H9 (cell line): ENCODE measurements around the gene RET. TPM values are rescaled to one million over a fixed set of nuclear protein-coding genes. Genes with fewer than 3 reads are reported as not detected.

Experiments used
- DNase-seq: peaks from one replicate; pipeline ENCODE4 v3.0.0-alpha.2; 2017
- H2AFZ ChIP-seq: one replicate; pipeline ENCODE4 v1.6.1; 2013; ENCODE audit warnings: mild to moderate bottlenecking, low read length, control low read depth, moderate library complexity
- H2AK5ac ChIP-seq: 2 replicates; pipeline ENCODE4 v1.6.1; 2013; ENCODE audit warnings: low read length, control low read depth, mixed read lengths; ENCODE audit not compliant: insufficient read length
- H2BK120ac ChIP-seq: one replicate; pipeline ENCODE4 v1.6.1; 2013; ENCODE audit warnings: low read depth, mild to moderate bottlenecking, low read length, control low read depth, inconsistent platforms; ENCODE audit not compliant: poor library complexity, severe bottlenecking
- H2BK12ac ChIP-seq: 2 replicates; pipeline ENCODE4 v1.6.1; 2013; ENCODE audit warnings: low read length, control low read depth, mixed read lengths, low read depth; ENCODE audit not compliant: insufficient read length
- H2BK15ac ChIP-seq: 2 replicates; pipeline ENCODE4 v1.6.1; 2013; ENCODE audit warnings: low read depth, low read length, control low read depth
- H2BK20ac ChIP-seq: one replicate; pipeline ENCODE4 v1.6.1; 2013; ENCODE audit warnings: low read depth, mild to moderate bottlenecking, low read length, control low read depth, inconsistent platforms; ENCODE audit not compliant: poor library complexity, severe bottlenecking
- H2BK5ac ChIP-seq: 2 replicates; pipeline ENCODE4 v1.6.1; 2013; ENCODE audit warnings: low read length, control low read depth, mixed read lengths; ENCODE audit not compliant: insufficient read length
- H3K14ac ChIP-seq: 2 replicates; pipeline ENCODE4 v1.6.1; 2013; ENCODE audit warnings: low read length, control low read depth; ENCODE audit not compliant: insufficient read depth
- H3K18ac ChIP-seq: 2 replicates; pipeline ENCODE4 v1.6.1; 2013; ENCODE audit warnings: low read depth, mild to moderate bottlenecking, mixed read lengths, low read length, control low read depth; ENCODE audit not compliant: insufficient read length
- H3K23ac ChIP-seq: 2 replicates; pipeline ENCODE4 v1.6.1; 2013; ENCODE audit warnings: low read length, control low read depth, mixed read lengths, low read depth; ENCODE audit not compliant: insufficient read length
- H3K23me2 ChIP-seq: 2 replicates; pipeline ENCODE4 v1.6.1; 2013; ENCODE audit warnings: low read depth, mild to moderate bottlenecking, mixed read lengths, low read length, control low read depth; ENCODE audit not compliant: insufficient read length, poor library complexity, severe bottlenecking
- H3K27ac ChIP-seq: 2 replicates; pipeline ENCODE4 v1.5.1; 2013; ENCODE audit warnings: low read length, control low read depth, mixed read lengths, low read depth; ENCODE audit not compliant: insufficient read length
- H3K27me3 ChIP-seq: 2 replicates; pipeline ENCODE4 v1.6.1; 2013; ENCODE audit warnings: low read length, control low read depth, inconsistent platforms; ENCODE audit not compliant: insufficient read depth
- H3K4ac ChIP-seq: 2 replicates; pipeline ENCODE4 v1.6.1; 2013; ENCODE audit warnings: low read depth, mild to moderate bottlenecking, control low read depth, inconsistent platforms, low read length, moderate library complexity
- H3K4me1 ChIP-seq: 2 replicates; pipeline ENCODE4 v1.6.1; 2013; ENCODE audit warnings: low read length, control low read depth, inconsistent platforms; ENCODE audit not compliant: insufficient read depth
- H3K4me2 ChIP-seq: 2 replicates; pipeline ENCODE4 v1.6.1; 2013; ENCODE audit warnings: low read length, control low read depth, mixed read lengths; ENCODE audit not compliant: insufficient read length, insufficient read depth
- H3K56ac ChIP-seq: 2 replicates; pipeline ENCODE4 v1.6.1; 2013; ENCODE audit warnings: low read depth, mild to moderate bottlenecking, mixed read lengths, low read length, control low read depth; ENCODE audit not compliant: insufficient read length
- H3K79me1 ChIP-seq: 2 replicates; pipeline ENCODE4 v1.6.1; 2013; ENCODE audit warnings: low read depth, mild to moderate bottlenecking, moderate library complexity, low read length, control low read depth, inconsistent platforms; ENCODE audit not compliant: insufficient read depth, poor library complexity, severe bottlenecking
- H3K79me2 ChIP-seq: 2 replicates; pipeline ENCODE4 v1.6.1; 2013; ENCODE audit warnings: low read length, control low read depth, inconsistent platforms; ENCODE audit not compliant: insufficient read depth
- H3K9ac ChIP-seq: 2 replicates; pipeline ENCODE4 v1.6.1; 2013; ENCODE audit warnings: low read length, control low read depth, mixed read lengths; ENCODE audit not compliant: insufficient read length; ENCODE audit errors: extremely low read depth
- H3K9me3 ChIP-seq: one replicate; pipeline ENCODE4 v1.6.1; 2013; ENCODE audit warnings: low read depth, low read length, inconsistent platforms; ENCODE audit not compliant: control insufficient read depth
- H3T11ph ChIP-seq: one replicate; pipeline ENCODE4 v1.6.1; 2013; ENCODE audit warnings: mild to moderate bottlenecking, low read length, control low read depth, inconsistent platforms
- H4K20me1 ChIP-seq: one replicate; pipeline ENCODE4 v1.6.1; 2013; ENCODE audit not compliant: control insufficient read depth, insufficient read length, insufficient read depth
- H4K5ac ChIP-seq: 2 replicates; pipeline ENCODE4 v1.6.1; 2013; ENCODE audit warnings: low read depth, mild to moderate bottlenecking, mixed read lengths, low read length, control low read depth; ENCODE audit not compliant: insufficient read length
- H4K8ac ChIP-seq: replicated peaks from 2 replicates; pipeline ENCODE4 v1.6.1; 2013; ENCODE audit warnings: low read length, control low read depth, mixed read lengths, low read depth; ENCODE audit not compliant: insufficient read length
- H4K91ac ChIP-seq: 2 replicates; pipeline ENCODE4 v1.6.1; 2013; ENCODE audit warnings: low read depth, mild to moderate bottlenecking, moderate library complexity, mixed read lengths, low read length, control low read depth; ENCODE audit not compliant: insufficient read length
- H3K27ac Mint-ChIP-seq, 3 experiments: 2 replicates in 2 of 3; 3 replicates in 1 of 3; pipeline ENCODE4 v1.8.0; 2020 to 2021; ENCODE audit warnings: mixed read lengths in 3 of 3, mild to moderate bottlenecking in 1 of 3, moderate library complexity in 1 of 3
- H3K27me3 Mint-ChIP-seq: 2 replicates; pipeline ENCODE4 v1.8.0; 2021; ENCODE audit warnings: low read depth, mild to moderate bottlenecking, moderate library complexity, mixed read lengths
- H3K36me3 Mint-ChIP-seq, 3 experiments: 2 replicates in 2 of 3; 3 replicates in 1 of 3; pipeline ENCODE4 v1.8.0; 2020 to 2021; ENCODE audit warnings: low read depth in 3 of 3, mixed read lengths in 3 of 3; ENCODE audit not compliant: insufficient read depth in 1 of 3
- H3K4me1 Mint-ChIP-seq, 2 experiments: 2 replicates each; pipeline ENCODE4 v1.8.0; 2020; ENCODE audit warnings: mixed read lengths in 2 of 2
- H3K4me3 Mint-ChIP-seq, 2 experiments: 2 replicates in 1 of 2; 3 replicates in 1 of 2; pipeline ENCODE4 v1.8.0; 2020 to 2021; ENCODE audit warnings: mild to moderate bottlenecking in 2 of 2, mixed read lengths in 2 of 2, moderate library complexity in 1 of 2
- H3K9me3 Mint-ChIP-seq, 2 experiments: 2 replicates in 1 of 2; 3 replicates in 1 of 2; pipeline ENCODE4 v1.8.0; 2020; ENCODE audit warnings: mild to moderate bottlenecking in 2 of 2, mixed read lengths in 2 of 2, moderate library complexity in 1 of 2
- CTCF ChIP-seq: fragments of 200-600 bp; sonication (generic); conservative IDR thresholded peaks from 3 replicates; pipeline ENCODE4 v1.8.0; 2021; ENCODE audit warnings: antibody characterized with exemption, mild to moderate bottlenecking
- WGBS: extraction: QIAGEN DNeasy Blood & Tissue Kit; methylation state at CpG from one replicate; pipeline ENCODE4 v1.1.7; 2013; ENCODE audit warnings: missing lambda C conversion rate, low lambda C conversion rate, mixed read lengths; ENCODE audit not compliant: insufficient read length; ENCODE audit errors: extremely low coverage; 5-methylcytosine and 5-hydroxymethylcytosine counted together
- total RNA-seq: library from RNA; stranded (reverse); gene quantifications from 2 replicates; pipeline ENCODE4 v1.2.1, GENCODE V29; 2021

The RET gene
- total RNA-seq, 1 experiment from 2014 or later: 12.2 TPM

- Histone ChIP-seq H3K4me2 (no peak overlapping the region), H3K23me2 (peaks cover 2% of the 10 kb centered on the region), H2BK5ac (no peak overlapping the region), H4K91ac (no peak overlapping the region), H3K18ac (no peak overlapping the region), H3K56ac (no peak overlapping the region), H3K27me3 (no peaks in the 10 kb centered on the region), H3K27ac (no peak overlapping the region), H3K14ac (no peak overlapping the region), H3K23ac (no peak overlapping the region), H3K9me3 (no peaks in the 10 kb centered on the region), H3T11ph (no peak overlapping the region), H4K8ac (no peak overlapping the region), H2AK5ac (no peak overlapping the region), H4K5ac (no peak overlapping the region), H3K79me2 (no peaks in the 10 kb centered on the region), H3K9ac (no peak overlapping the region), H2BK20ac (no peak overlapping the region), H2BK12ac (no peak overlapping the region), H2AFZ (no peak overlapping the region), H3K4me1 (no peaks in the 10 kb centered on the region), H2BK120ac (no peak overlapping the region), H3K4ac (no peak overlapping the region), H3K79me1 (no peaks in the 10 kb centered on the region), H4K20me1 (no peaks in the 10 kb centered on the region), H2BK15ac (no peak overlapping the region)
- Mint-ChIP-seq H3K27me3 (no peaks in the 10 kb centered on the region), H3K4me1 (no peaks in the 10 kb centered on the region), H3K4me3 (no peak overlapping the region; a peak in 1 of 5 replicates), H3K27ac (no peak overlapping the region), H3K36me3 (no peaks in the 10 kb centered on the region; a peak in 1 of 7 replicates), H3K9me3 (no peaks in the 10 kb centered on the region)
- DNase-seq: no peak
- no peak for TF ChIP-seq CTCF
- WGBS: no CpG with 5 or more reads among the region's 19 CpGs
These were observed 42.0 kb downstream of the RET start for GRCh38 chr10:43118631-43119415.
